T1000 (cell line): ENCODE data around the gene SLC22A17.
"Not testable (repeated sequence)": the region's sequence is repeated elsewhere in the genome, so short reads cannot be mapped to it uniquely, and the experiment has no call there.

Source experiments
- DNase-seq: peaks from one replicate; lab custom pipeline; 2025; ENCODE audit warnings: mixed read lengths; lab: John Stamatoyannopoulos, UW

Gene SLC22A17

DNA sequence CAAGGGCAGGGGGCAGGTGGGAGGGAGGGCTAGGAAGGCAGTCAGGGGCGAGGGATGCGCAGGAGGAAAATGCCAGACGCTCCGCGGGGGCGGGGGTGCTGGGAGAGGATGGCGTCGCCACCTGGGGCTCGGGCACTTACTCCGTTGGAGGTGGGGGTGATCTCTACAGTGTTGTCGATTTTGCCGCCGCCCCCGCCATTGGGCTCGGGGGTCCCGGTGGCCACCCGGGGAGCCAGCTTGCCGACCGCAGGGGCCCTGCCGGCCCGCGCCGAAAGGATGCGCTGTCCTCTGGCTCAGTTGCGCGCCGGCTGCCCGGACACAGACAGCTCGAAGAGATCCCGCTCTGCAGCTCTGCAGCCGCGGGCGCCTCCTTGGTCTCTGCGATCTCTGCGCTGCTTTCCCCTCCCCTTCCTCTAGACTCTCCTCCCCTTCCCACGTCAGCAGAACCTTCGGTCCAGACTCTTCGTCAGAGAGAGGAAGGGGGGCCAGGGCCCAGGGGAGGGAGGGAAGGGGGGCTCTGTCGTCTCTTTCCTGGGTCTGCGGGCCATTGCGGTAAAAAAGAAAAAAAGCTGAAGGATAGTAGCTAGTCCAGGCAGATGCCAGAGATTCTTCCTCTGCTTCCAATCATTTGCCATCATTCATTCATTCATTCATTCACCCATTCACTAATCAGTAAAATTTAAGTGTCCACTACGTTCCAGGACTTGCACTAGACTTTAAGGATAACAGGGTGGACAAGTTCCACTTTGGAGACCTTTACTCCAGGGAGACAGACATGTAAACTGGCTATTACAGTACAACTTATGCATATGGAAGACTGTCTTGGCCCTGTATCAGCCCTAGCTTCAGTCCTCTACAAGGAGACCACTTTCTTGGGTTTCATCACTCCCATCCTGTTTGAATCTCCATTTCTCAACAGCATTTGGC lies at the start of gene SLC22A17:
TSS of gene SLC22A17 (minus strand) at position 382 of the 927 bp plus-strand sequence.
- peak; percentile 68 for DNase-seq

DNA sequence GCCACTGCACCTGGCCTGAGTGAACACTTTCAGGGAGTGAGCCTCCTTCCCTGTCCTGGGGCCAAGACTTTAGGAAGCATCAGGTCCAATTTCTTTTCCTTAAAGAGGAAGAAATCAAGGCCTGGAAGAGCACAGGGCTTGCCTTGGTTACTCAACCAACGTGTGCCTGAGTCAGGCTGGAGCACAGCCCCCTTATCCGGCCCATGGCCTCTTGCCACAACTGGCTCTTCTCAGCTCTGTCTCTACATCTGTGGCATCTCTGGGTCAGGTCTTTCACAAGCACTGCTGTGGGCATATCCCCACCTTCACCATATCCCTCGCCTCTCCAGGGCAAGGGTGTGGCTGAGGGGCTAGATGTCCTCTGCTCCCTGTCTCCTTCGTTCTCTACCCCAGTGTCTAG lies 48.6 kb upstream of the SLC22A17 start:
- DNase-seq, result no peak

DNA sequence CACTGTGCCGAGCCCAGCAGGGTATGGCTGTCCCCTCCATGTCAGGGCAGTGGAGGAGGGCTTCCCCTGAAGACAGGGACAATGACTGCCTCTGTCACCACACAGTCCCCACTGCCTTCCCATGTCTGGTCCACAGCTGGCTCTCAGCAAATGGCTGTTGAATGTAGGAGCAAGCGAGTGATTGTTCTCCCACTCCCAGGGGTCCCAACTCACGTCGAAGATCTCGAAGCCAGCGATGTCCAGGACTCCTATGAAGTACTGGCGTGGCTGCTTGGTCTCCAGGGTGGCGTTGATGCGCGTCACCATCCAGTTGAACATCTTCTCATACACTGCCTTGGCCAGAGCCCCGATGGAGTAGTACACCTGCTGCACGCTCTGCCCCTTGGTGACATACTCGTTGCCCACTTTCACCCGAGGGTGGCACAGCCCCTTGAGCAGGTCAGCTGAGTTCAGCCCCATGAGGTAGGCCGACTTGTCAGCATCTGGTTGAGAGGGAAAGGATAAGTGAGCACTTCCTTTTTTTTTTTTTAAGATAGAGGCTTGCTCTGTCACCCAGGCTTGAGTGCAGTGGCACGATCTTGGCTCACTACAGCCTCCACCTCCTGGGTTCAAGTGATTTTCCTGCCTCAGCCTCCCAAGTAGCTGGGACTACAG lies 47.9 kb upstream of the SLC22A17 start:
- DNase-seq, result not testable (repeated sequence)

DNA sequence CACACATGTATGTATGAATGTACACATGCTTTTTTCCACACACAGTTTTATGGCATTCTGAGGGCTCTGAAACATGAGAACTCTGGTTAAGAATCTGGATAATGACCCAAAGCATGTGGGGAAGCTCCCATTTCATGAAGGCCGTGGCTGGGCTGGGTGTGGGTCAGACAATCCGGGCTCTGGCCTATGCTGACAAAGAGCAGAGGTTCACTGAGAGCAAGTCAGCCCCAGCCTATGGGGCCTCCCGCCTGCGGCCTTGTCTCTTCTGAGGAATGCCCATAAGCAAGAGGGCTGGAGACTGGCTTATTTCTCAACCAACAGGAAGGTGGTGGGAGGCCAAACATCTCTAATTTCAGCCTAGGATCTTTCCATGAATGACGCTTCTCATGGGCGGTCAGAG lies 46.9 kb upstream of the SLC22A17 start:
- DNase-seq, result no peak

DNA sequence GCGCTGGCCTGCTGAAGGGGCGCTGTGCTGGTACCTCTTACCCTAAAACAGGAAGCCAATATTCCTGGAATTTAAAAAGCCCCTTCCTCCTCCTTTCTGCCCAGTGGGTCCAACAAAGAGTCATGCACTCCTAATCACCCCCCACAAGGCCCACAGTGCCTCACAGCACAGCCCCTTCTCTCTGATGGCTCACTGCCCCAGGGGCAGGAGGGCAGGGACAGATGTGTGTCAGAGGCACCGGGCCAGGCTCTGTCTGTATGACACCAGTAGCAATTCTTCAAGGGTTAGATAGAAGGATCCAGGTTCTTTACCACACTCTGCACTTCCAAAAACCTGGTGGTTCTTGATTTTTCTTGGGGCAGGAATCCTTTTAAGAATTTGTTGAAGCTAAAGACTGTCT lies 46.4 kb upstream of the SLC22A17 start:
- no peak for DNase-seq

DNA sequence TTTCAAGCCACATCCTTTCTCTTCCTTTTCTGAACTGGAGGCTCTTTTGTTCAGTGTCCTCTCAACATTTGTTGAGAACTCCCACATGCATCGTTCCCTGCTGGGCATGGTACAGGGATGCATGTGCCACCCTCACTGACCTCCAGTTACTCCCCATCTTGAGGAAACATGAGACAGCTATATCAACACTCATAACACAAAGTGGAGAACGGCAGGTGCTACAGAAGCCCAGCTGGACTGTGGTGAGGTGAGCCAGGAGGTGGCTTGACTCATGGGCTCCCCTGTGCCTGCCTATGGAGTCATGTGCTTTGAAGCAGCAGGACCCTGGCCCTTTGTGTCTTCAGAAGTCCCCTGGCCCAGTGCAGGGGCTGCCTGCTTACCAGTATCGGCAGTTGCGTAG lies 45.7 kb upstream of the SLC22A17 start:
- DNase-seq, result no peak

DNA sequence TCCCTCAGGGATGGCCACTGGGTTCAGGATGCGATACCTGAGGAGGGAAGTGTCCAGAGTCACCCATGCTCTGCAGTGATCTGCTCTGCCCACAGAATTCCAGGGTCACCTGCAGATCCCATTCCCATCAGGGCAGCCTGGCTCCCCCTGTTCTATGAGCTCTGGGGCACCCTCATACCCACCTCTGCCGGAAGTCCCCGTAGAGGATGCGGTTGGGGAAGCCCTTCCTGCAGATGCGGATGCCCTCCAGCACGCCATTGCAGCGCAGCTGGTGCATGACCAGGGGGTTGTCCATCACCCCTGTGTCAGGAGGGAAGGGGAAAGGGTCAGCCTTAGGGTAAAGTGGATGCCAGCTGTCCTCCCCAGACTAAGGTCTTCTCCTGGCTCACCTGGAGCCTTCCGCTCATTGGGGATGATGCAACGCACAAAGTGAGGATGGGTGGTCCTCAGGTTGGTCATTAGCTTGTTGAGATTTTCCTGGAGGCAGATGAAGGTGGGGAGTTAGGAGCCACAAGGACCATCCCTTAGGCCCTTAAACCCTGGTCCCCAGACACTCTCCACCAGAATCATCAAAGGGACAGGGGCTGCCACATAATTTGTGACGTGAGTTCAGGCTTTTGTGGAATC lies 44.2 kb upstream of the SLC22A17 start:
- no peak for DNase-seq

DNA sequence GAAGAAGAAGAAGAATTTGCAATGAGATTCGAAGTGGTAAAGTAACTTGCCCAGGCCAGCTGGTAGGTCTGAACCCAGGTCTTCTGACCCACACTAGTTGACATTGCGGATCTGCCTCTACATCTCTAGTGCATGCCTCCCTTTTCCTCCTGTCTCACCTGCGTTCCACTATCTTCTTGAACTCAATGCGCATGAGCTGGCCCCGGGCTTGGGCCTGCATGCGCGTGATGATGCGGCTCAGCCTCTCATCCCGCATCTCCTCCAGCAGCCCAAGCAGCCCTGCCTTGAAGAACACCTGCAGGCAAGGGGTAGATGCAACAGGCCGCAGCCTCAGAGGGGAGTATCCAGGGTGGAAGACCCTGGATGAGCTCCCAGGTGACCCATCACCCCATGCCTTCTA lies 43.4 kb upstream of the SLC22A17 start:
- DNase-seq, result no peak

DNA sequence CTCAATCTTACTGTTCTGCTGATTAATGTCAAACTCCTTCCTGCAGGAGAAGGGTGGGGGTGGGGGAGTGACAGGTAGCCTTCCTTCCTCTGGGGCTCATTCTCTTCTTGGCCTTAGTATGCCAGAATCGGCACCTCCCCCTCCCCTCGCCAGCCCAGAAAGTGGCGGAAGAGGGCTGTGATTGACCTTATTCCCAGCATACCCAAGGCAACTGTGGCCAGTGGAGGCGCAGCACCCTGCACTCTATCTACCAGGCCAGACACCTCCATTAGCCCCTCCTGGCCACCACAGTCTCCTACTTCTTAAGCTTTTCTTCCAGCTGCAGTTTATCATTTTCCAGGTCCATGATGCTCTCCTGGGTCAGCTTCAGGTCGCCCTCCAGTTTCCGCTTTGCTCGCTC lies 39.9 kb upstream of the SLC22A17 start:
- DNase-seq, result no peak

DNA sequence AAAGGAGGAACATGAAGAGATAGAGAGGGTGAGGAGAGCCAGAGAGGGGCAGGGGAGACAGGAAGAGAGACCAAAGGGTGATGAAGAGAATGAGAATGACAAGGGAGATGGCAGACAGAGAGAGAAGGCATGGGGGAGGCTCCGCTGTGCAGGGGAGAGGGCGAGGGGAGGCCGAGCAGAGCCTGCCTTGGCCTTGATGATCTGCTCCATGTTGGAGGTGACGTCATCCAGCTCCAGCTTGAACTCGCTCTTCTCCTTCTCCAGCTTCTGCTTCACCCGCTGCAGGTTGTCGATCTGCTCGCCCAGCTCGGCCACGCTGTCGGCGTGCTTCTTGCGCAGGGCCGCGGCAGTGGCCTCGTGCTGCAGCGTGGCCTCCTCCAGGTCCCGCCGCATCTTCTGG lies 37.2 kb upstream of the SLC22A17 start:
- DNase-seq, result not testable (repeated sequence)

DNA sequence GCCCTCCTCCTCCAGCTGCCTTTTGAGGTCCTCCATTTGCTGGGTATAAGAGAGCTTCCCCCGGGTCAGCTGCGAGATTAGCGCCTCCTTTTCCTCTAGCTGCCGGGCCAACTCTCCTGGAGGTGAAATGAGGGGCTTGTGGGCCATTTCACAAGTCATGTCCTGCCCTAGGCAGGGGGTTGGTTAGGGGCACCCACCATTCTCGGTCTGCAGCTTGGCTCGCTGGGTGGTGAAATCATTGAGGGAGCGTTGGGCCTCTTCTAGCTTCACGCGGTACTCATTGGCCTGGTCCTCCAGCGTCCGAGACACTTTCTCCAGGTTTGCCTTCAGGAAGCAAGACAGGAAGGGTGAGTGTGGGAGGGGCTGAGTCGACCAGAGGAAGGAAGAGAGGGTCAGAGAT lies 36.7 kb upstream of the SLC22A17 start:
- DNase-seq, result no peak

DNA sequence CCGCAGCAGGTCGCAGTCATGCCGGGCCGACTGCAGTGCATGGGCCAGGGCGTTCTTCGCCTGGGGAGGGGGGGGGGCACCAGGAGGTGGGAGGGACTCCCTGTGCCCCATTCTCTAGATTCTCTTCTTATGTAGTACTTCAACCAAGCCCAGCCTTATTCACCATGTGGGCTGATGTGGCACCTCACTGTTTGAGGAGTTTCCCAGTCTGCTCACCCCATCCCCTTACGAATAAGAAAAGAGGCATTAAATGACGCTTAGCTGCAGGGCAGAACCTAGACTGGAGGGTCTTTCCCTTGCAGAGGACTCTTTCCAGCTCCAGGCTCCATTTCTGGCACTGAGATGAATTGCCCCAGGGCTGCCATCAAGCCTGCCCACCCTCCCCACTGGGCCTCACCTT lies 36.3 kb upstream of the SLC22A17 start:
- DNase-seq, result no peak

DNA sequence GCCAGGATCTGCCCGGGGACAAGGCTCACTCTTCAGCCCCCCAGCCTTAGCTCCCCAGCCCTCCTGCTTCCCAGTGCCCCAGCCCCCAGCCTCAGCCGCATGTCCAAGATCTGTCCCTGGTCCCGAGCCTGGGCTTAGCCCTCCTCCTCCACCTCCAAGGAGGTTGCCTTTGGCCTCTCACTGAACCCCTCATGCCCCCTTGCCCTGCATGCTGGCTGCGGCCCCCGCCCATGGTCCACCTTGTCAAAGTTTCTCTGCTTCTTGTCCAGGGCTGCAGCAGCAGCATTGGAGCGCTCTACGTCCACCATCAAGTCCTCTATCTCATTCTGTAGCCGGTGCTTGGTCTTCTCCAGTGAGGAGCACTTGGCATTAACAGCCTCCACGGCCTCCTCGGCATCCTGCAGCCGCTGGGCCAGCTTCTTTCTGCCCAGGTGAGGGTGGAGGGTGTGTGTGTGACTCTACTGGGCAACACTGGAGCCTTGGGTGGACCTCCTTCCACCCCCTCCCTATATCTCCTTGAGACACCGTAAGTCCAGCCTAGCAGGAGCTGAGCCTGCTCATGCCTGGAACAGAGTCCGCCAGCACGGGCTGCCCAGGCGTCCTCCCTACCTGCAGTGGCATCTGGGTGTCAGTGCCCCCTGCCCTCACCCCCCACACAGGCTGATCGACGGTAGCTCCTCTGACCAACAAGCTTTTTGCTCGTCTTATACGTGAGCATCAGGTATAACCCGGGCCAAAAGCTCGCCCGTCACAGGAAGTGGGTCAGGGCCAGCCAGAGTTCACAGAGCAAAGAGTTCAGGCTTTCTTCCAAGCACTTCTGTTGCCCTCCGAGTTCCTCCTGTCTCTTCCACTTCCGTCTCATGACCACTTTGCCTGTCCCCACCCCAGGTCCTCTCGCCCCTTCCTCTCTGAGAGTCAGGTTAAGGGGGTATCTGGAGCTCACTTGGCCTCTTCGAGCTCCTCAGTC lies 35.5 kb upstream of the SLC22A17 start:
- no peak for DNase-seq

DNA sequence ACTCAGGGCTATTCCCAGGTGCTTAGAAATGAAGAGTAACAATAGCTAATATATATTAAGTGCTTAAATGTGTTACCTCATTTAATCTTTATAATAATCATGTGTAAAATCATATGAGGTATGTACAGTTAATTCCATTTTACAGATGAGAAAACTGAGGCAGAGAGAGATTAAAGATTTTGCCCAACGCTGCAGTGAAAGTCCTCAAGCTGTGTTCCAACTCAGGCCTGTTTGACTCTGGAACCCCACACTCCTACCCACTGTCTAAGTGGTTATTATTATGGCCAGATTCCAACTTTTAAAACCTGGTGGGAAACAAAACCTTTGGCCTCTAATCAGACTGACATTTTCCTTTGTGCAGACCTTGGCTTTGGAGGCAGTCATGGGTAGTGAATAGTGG lies 34.3 kb upstream of the SLC22A17 start:
- DNase-seq, result no peak

DNA sequence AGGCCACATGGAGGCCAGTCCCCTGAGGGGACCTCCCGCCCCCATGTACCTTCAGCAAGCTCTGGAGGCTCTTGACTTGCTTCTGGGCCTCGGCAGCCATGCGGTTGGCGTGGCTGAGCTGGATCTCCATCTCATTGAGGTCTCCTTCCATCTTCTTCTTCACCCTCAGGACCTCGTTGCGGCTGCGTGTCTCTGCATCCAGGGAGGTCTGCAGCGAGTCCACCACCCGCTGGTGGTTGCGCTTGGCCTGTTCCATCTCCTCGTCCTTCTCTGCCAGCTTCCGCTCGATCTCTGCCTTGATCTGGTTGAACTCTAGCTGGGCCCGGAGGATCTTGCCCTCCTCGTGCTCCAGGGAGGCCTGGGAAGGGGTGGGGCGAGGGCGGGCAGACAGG lies 33.6 kb upstream of the SLC22A17 start:
- not testable (repeated sequence) for DNase-seq

DNA sequence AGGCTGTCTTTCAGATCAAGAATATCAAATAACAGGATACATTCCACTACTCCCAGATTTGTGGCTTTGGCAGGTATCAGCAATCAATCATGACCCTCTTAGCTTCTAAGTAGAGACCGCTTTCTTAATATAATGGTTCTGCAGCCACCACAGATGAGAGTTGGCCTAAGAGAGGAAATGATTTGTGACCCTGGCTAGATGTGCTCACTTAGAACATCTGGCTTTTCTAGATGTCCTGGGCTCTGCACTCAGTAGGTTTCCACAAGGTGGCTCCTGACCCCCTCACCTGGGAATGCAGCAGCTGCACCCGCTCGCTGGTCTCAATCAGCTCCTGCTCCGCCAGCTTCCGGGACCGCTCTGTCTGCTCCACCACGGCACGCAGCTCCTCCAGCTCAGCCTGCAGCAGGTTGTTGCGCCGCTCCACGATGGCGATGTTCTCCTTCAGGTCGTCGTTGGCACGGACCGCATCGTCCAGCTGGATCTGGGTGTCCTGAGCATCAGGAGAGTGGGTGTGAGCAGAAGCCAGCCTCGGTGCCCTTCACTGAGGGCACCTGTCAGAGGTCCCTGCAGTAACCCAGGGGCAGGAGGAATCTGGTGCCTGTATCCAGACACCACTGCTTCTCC lies 33.1 kb upstream of the SLC22A17 start:
- no peak for DNase-seq

DNA sequence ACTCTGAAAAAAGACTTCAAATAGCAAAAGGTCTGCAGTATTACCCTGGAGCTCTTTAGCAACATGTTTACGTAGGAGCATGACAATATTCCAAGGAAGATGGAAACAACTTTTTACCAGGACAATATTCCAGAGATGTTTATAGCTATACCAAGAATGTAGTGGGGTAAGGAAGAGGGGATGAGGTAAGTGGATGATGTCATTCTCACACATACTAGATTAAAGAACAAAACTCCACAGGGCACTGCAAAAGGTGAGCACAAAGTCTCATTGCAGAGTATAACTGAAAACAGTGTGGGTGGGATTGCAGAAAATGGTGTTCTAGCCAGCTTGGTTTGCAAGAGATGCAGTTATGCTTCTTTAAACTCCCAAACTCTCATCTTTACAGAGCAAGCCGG lies 32.6 kb upstream of the SLC22A17 start:
- no peak for DNase-seq

DNA sequence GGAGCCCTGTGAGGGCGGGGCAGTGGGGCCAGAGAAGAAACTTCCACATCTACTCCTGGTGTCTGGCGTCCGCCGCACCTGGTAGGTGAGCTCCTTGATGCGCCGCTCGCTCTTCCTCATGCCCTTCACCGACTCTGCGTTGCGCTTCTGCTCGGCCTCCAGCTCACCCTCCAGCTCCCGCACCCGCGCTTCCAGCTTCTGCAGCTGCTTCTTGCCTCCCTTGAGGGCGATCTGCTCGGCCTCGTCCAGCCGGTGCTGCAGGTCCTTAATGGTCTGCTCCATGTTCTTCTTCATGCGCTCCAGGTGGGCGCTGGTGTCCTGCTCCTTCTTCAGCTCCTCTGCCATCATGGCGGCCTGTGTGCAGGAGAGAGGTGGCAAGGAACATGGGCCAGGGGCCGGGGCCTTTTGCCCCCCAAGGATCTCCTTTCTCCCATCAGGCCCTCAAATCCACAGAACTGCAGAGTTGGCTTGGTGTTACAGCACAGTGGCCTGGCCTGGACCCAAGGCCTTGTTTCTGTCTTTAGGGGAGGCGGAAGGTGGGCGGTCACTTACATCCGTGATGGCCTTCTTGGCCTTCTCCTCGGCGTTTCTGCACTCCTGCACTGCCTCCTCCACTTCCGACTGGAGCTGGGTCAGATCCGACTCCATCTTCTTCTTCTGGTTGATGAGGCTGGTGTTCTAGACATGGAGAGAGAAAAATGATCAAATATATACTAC lies 31.8 kb upstream of the SLC22A17 start:
- DNase-seq, result no peak

DNA sequence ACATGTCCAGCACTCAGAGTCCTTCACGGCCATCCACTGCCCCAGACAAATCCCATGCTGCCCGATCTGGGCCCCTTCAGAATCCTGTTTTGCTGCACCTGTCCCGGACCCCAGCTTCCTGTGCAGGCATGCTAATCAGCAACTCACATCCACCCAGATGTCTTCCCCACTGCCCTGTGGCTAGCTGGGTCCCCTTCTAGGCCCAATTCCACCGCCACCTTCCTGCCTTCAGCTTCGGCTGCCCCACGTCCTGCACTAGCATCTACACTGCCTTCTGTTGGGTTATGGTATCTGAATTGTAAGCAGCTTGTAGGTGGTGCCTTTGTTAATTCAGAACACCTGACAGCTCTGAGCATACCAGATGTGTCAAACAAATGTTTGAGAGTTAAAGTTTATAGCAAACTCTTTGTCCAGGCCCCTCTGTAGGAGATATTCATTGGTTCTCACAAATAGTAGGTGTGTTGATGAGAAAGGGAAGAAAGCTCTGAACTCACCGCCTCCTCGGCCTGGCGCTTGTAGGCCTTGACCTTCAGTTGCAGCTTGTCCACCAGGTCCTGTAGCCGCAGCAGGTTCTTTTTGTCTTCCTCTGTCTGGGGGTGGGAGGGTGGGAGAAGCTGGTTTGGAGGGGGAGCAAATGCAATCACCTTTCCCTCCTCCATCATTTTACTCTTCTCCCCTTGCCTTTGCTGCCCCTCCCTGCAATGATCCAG lies 30.2 kb upstream of the SLC22A17 start:
- DNase-seq, result no peak

DNA sequence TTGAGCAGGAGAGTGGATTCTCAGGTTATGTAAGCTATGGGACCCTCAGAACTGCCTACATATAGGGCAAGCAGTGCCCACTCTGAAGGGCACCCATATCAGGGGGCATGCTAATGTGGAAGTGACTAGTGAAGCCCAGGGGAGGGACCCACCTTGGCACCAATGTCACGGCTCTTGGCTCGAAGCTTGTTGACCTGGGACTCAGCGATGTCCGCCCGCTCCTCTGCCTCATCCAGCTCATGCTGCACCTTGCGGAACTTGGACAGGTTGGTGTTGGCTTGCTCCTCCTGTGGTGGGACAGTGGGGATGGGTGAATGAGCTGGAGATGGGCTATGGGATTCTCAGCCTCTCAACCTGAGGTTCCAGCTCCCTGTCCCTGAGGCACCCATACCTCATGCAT lies 29.6 kb upstream of the SLC22A17 start:
- no peak for DNase-seq
